Measurements from ENCODE around the gene IPPK.
A peak's percentile ranks its signal among the peaks of the same experiment; 100 is the strongest.

Gene IPPK

DNA sequence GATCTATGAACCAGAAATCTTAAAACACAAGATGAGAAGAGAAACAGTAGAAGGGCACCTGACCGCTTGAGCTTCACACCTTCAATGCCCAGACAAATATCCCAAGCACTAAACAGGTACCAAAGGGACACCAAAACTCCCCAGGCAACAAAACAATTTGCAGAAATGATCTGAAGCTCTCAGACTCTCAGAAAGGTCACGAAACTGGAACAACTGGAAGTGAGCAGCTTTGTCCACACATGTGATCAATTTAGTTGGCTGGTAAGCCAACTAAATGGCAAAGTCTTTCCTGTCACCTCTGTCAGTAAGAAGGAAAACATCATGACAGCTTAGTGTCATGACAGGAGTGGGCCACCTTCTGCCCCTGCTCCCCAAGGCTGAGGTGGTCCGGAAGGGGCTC, 4.1 kb downstream of the IPPK start:
- H3K4me1 ChIP-seq (ENCODE audit: insufficient read depth, low read length, severe bottlenecking) = peaks cover 60% of the 10 kb centered on the region
- no peak overlapping the region for H2AFZ ChIP-seq (ENCODE audit: low read length)
- H3K4me3 ChIP-seq (ENCODE audit: low read depth, low read length, poor library complexity, severe bottlenecking) = peak overlapping the region; percentile 2
- no peaks in the 10 kb centered on the region for H4K20me1 ChIP-seq (ENCODE audit: insufficient read depth, low read length)
- H3K79me2 ChIP-seq (ENCODE audit: insufficient read depth, low read length) = peaks cover 62% of the 10 kb centered on the region
- TF ChIP-seq, protein P1, sequence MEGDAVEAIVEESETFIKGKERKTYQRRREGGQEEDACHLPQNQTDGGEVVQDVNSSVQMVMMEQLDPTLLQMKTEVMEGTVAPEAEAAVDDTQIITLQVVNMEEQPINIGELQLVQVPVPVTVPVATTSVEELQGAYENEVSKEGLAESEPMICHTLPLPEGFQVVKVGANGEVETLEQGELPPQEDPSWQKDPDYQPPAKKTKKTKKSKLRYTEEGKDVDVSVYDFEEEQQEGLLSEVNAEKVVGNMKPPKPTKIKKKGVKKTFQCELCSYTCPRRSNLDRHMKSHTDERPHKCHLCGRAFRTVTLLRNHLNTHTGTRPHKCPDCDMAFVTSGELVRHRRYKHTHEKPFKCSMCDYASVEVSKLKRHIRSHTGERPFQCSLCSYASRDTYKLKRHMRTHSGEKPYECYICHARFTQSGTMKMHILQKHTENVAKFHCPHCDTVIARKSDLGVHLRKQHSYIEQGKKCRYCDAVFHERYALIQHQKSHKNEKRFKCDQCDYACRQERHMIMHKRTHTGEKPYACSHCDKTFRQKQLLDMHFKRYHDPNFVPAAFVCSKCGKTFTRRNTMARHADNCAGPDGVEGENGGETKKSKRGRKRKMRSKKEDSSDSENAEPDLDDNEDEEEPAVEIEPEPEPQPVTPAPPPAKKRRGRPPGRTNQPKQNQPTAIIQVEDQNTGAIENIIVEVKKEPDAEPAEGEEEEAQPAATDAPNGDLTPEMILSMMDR (IDR thresholded peaks at IDR 0.05; ENCODE audit: low read length) = no peak
- no peak for TF ChIP-seq EZH2 (IDR thresholded peaks at IDR 0.05; ENCODE audit: borderline replicate concordance, low read length)
- H3K9me3 ChIP-seq (ENCODE audit: low read length) = no peaks in the 10 kb centered on the region
- H3K4me2 ChIP-seq (ENCODE audit: low read length) = peak overlapping the region; percentile 29; the same call in 1 of the 2 replicates
- no peaks in the 10 kb centered on the region for H3K9me2 ChIP-seq (ENCODE audit: low read depth, low read length)
- H3K9ac ChIP-seq (ENCODE audit: low read length) = peak overlapping the region; percentile 15; the same call in 1 of the 2 replicates
- peaks cover 18% of the 10 kb centered on the region; the same call in 1 of the 2 replicates for H3K36me3 ChIP-seq (ENCODE audit: insufficient read depth, low read length)
- no peaks in the 10 kb centered on the region for H3K27me3 ChIP-seq (ENCODE audit: insufficient read depth, low read length)
- no peaks in the 10 kb centered on the region for H3F3A ChIP-seq (ENCODE audit: insufficient read depth, low read length)
- no peak overlapping the region for H3K27ac ChIP-seq (ENCODE audit: low read depth, low read length, poor library complexity, severe bottlenecking)

DNA sequence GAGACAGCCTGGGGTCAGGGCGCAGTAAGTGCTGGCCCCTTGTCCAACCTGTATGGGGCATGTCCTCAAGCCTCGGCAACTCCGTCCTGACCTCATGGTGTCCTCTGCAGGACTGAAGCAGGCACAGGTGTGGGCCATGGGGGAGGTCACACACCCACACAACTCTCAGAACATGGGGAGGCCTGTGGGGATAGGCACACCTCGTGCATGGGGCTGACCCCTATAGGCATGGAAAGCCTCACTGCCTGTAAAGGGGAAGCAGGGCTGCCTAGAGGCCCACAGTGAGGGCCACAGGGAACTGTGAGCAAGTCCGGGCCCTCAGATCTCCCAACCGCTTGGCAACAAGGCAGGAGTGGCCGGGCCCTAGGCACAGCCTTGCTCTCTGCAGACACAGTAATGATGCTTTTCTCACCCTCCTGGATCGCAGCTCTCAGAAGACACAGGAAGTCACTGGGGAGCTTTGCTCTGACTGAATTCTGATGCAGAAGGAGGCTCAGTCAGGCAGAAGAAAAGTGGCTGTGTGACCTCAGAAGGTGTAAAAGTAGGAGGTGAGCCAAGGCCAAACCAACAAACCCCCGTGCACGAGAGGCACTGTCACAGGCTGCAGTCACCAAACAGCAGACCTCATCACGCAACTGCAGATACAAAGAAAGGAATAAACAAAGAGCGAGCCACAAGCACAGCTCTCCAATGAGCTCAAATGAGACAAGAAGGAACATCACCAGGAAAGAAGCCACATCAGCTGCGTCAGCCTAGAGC, 5.4 kb downstream of the IPPK start:
- Histone ChIP-seq H3K4me2 (ENCODE audit: low read length) (peak overlapping the region; percentile 60), H3K9me2 (ENCODE audit: low read depth, low read length) (no peaks in the 10 kb centered on the region), H3F3A (ENCODE audit: insufficient read depth, low read length) (no peaks in the 10 kb centered on the region), H4K20me1 (ENCODE audit: insufficient read depth, low read length) (no peaks in the 10 kb centered on the region), H3K79me2 (ENCODE audit: insufficient read depth, low read length) (peaks cover 59% of the 10 kb centered on the region), H3K9ac (ENCODE audit: low read length) (peak overlapping the region; percentile 33; the same call in 1 of the 2 replicates), H3K27ac (ENCODE audit: low read depth, low read length, poor library complexity, severe bottlenecking) (peak overlapping the region; percentile 61), H3K27me3 (ENCODE audit: insufficient read depth, low read length) (no peaks in the 10 kb centered on the region), H3K4me1 (ENCODE audit: insufficient read depth, low read length, severe bottlenecking) (peaks cover 60% of the 10 kb centered on the region), H3K9me3 (ENCODE audit: low read length) (no peaks in the 10 kb centered on the region), H3K36me3 (ENCODE audit: insufficient read depth, low read length) (peaks cover 18% of the 10 kb centered on the region; the same call in 1 of the 2 replicates), H3K4me3 (ENCODE audit: low read depth, low read length, poor library complexity, severe bottlenecking) (peak overlapping the region; percentile 27), H2AFZ (ENCODE audit: low read length) (no peak overlapping the region)
- no peak for TF ChIP-seq EZH2 (IDR thresholded peaks at IDR 0.05; ENCODE audit: borderline replicate concordance, low read length)
- TF ChIP-seq, protein P1 (IDR thresholded peaks at IDR 0.05; ENCODE audit: low read length) = no peak

DNA sequence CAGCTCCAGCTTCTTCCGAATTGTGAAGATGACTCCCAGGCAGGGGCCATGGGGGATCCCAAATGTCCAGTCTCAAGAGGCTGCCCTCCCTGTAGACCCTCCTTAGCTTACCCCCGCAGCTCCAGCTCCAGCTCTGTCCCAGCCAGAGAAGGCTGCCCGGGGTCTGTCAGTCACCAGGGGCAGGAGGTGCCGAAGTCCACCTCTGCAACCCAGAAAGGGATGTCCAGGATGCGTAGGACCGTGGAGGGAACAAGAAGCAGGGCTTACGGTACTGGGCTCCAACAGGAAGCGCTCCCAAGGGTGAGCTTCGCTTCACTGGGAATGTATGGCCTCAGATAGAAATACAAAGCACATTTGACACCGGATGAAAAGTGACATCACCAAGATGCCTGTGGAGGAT, 6.0 kb downstream of the IPPK start:
- peaks cover 58% of the 10 kb centered on the region for H3K4me1 ChIP-seq (ENCODE audit: insufficient read depth, low read length, severe bottlenecking)
- H2AFZ ChIP-seq (ENCODE audit: low read length) = no peak overlapping the region
- no peaks in the 10 kb centered on the region for H3F3A ChIP-seq (ENCODE audit: insufficient read depth, low read length)
- no peak overlapping the region for H3K4me2 ChIP-seq (ENCODE audit: low read length)
- no peaks in the 10 kb centered on the region for H3K27me3 ChIP-seq (ENCODE audit: insufficient read depth, low read length)
- H3K9ac ChIP-seq (ENCODE audit: low read length) = no peak overlapping the region; the same call in 1 of the 2 replicates
- no peaks in the 10 kb centered on the region for H3K9me2 ChIP-seq (ENCODE audit: low read depth, low read length)
- H3K4me3 ChIP-seq (ENCODE audit: low read depth, low read length, poor library complexity, severe bottlenecking) = no peak overlapping the region
- H3K79me2 ChIP-seq (ENCODE audit: insufficient read depth, low read length) = peaks cover 55% of the 10 kb centered on the region
- TF ChIP-seq, protein P1 (IDR thresholded peaks at IDR 0.05; ENCODE audit: low read length) = no peak
- TF ChIP-seq EZH2 (IDR thresholded peaks at IDR 0.05; ENCODE audit: borderline replicate concordance, low read length) = no peak
- H3K9me3 ChIP-seq (ENCODE audit: low read length) = no peaks in the 10 kb centered on the region
- H4K20me1 ChIP-seq (ENCODE audit: insufficient read depth, low read length) = no peaks in the 10 kb centered on the region
- H3K27ac ChIP-seq (ENCODE audit: low read depth, low read length, poor library complexity, severe bottlenecking) = peak overlapping the region; percentile 61
- peaks cover 19% of the 10 kb centered on the region; the same call in 1 of the 2 replicates for H3K36me3 ChIP-seq (ENCODE audit: insufficient read depth, low read length)
